ENCODE results near the gene DCLK2. TPM values are rescaled to one million over a fixed set of nuclear protein-coding genes. Genes with fewer than 3 reads are reported as not detected.

The DCLK2 gene
- total and polyA plus RNA-seq, 2 of the 13 experiments (the other 11 are each of a cell fraction or from before 2014, with no cell fraction given) = not detected

GRCh38 chr4:150145090-150145945, 67.1 kb downstream of the DCLK2 start:
- Histone ChIP-seq H3K27me3 (ENCODE audit: control insufficient read depth in 1 of 2, insufficient read depth in 2 of 2, low read length in 2 of 2) (no peaks in the 10 kb centered on the region), H4K20me1 (ENCODE audit: insufficient read depth, low read length) (no peaks in the 10 kb centered on the region), H2AFZ (ENCODE audit: low read length) (no peak overlapping the region), H3K36me3 (replicated peaks in 1 of 2; ENCODE audit: control insufficient read depth in 1 of 2, insufficient read depth in 2 of 2, low read length in 2 of 2) (no peaks in the 10 kb centered on the region), H3K9me3 (ENCODE audit: low read length) (no peaks in the 10 kb centered on the region), H3K4me1 (ENCODE audit: insufficient read depth, low read length) (no peaks in the 10 kb centered on the region), H3K79me2 (ENCODE audit: insufficient read depth, low read length) (no peaks in the 10 kb centered on the region), H3K9ac (ENCODE audit: insufficient read depth, low read depth, low read length) (no peak overlapping the region), H3K4me3 (replicated peaks in 1 of 3; ENCODE audit: insufficient read depth in 1 of 3, low read depth in 2 of 3, low read length in 3 of 3) (no peak overlapping the region), H3K4me2 (ENCODE audit: low read depth, low read length) (no peak overlapping the region), H3K27ac (ENCODE audit: extremely low read length, insufficient read depth, low read length) (no peak overlapping the region)
- FAIRE-seq (no peak), DNase-seq (ENCODE audit: low spot score) (no peak), ATAC-seq (peak; percentile 49; the same call in 1 of the 3 replicates)
- WGBS (ENCODE audit: low lambda C conversion rate) = 0% methylated on average over 1 of the region's 1 CpG
- POLR2A ChIA-PET = no interaction called here
- no TSS peak for BruUV-seq (replicated peaks)
- CTCF ChIA-PET (ENCODE audit: low intra/inter-chr PET ratio, low total read pairs) = no interaction called here
- in situ Hi-C loops (cut with HindIII; ENCODE audit: extremely low pct_ligation_motif_present, low pct_unique_long_range_greater_than_20kb) (no loop called here), intact Hi-C loops (cut with micrococcal nuclease; ENCODE audit: unreplicated experiment) (no loop called here)
- TF ChIP-seq HBP1 (CRISPR knock-in tag; IDR thresholded peaks at IDR 0.05; ENCODE audit: low read depth) (no peak), DR1 (CRISPR knock-in tag; IDR thresholded peaks at IDR 0.05) (no peak), MIER2 (CRISPR knock-in tag; IDR thresholded peaks at IDR 0.05) (no peak)

- H3K79me2 ChIP-seq (ENCODE audit: insufficient read depth, low read length) = no peaks in the 10 kb centered on the region
- ChIA-PET CTCF (ENCODE audit: low intra/inter-chr PET ratio, low total read pairs) (no interaction called here), POLR2A (no interaction called here)
- H3K36me3 ChIP-seq (replicated peaks in 1 of 2; ENCODE audit: control insufficient read depth in 1 of 2, insufficient read depth in 2 of 2, low read length in 2 of 2) = no peaks in the 10 kb centered on the region
- DNase-seq (ENCODE audit: low spot score) (no peak), FAIRE-seq (no peak), ATAC-seq (no peak)
- no peaks in the 10 kb centered on the region for H3K27me3 ChIP-seq (ENCODE audit: control insufficient read depth in 1 of 2, insufficient read depth in 2 of 2, low read length in 2 of 2)
- BruUV-seq (replicated peaks) = no TSS peak
- H3K27ac ChIP-seq (ENCODE audit: extremely low read length, insufficient read depth, low read length) = no peak overlapping the region
- no peaks in the 10 kb centered on the region for H3K4me1 ChIP-seq (ENCODE audit: insufficient read depth, low read length)
- H3K4me3 ChIP-seq (replicated peaks in 1 of 3; ENCODE audit: insufficient read depth in 1 of 3, low read depth in 2 of 3, low read length in 3 of 3) = no peak overlapping the region
- 0% methylated on average over 1 of the region's 1 CpG for WGBS (ENCODE audit: low lambda C conversion rate)
- intact Hi-C loops (cut with micrococcal nuclease; ENCODE audit: unreplicated experiment) = no loop called here
- no peaks in the 10 kb centered on the region for H3K9me3 ChIP-seq (ENCODE audit: low read length)
- no peak overlapping the region for H3K9ac ChIP-seq (ENCODE audit: insufficient read depth, low read depth, low read length)
- in situ Hi-C loops (cut with HindIII; ENCODE audit: extremely low pct_ligation_motif_present, low pct_unique_long_range_greater_than_20kb) = no loop called here
- H2AFZ ChIP-seq (ENCODE audit: low read length) = no peak overlapping the region
- no peak overlapping the region for H3K4me2 ChIP-seq (ENCODE audit: low read depth, low read length)
- no peaks in the 10 kb centered on the region for H4K20me1 ChIP-seq (ENCODE audit: insufficient read depth, low read length)
- TF ChIP-seq NKX3-1 (CRISPR knock-in tag; IDR thresholded peaks at IDR 0.05) (no peak), ZNF337 (CRISPR knock-in tag; IDR thresholded peaks at IDR 0.05; ENCODE audit: borderline replicate concordance, low read depth) (no peak), POLR2G (IDR thresholded peaks at IDR 0.05; ENCODE audit: low read depth, low read length) (no peak), ZFP62 (CRISPR knock-in tag; IDR thresholded peaks at IDR 0.05) (no peak), FOXP4 (CRISPR knock-in tag; IDR thresholded peaks at IDR 0.05) (no peak), MTA3 (CRISPR knock-in tag; IDR thresholded peaks at IDR 0.05) (no peak), ATF4 (CRISPR knock-in tag; IDR thresholded peaks at IDR 0.05) (no peak), ZFP36 (IDR thresholded peaks at IDR 0.05; ENCODE audit: borderline replicate concordance, low read depth, low read length, partially characterized antibody) (no peak), ZNF614 (CRISPR knock-in tag; IDR thresholded peaks at IDR 0.05; ENCODE audit: borderline replicate concordance) (no peak), HOXA9 (CRISPR knock-in tag; IDR thresholded peaks at IDR 0.05; ENCODE audit: borderline replicate concordance) (no peak), ZNF251 (CRISPR knock-in tag; IDR thresholded peaks at IDR 0.05) (no peak)
Measured at GRCh38 chr4:150145946-150146340, 67.7 kb downstream of the DCLK2 start.
